ENCODE measurements around the gene DIAPH3.

DNA sequence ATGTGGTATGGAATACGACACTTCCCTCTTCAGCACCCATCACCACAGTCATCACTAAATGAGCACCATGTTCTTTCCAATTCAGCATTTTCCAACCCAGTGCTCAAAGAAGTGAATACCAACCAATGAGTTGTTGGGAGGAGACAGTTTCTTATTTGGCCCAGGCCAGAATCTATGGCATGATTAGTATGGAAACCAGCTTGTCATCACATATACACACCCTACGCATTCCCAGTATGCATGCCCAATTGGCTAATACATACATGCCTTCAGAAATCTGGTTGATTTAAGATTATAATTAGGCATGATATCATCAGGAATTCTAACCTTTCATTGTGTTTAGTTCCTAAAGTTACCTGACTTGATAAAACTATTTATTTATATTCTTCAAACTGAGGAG is 430.0 kb downstream of the DIAPH3 start:
- TF ChIP-seq CTCF (IDR thresholded peaks at IDR 0.05) (no peak), ZFX (IDR thresholded peaks at IDR 0.05; ENCODE audit: borderline replicate concordance) (no peak)

Measured in 22Rv1 (cell line).